Endodermal cell (in vitro differentiated cells): ENCODE measurements around the gene COTL1. TPM values are rescaled to one million over a fixed set of nuclear protein-coding genes. Genes with fewer than 3 reads are reported as not detected.

Source experiments
- DNase-seq: peaks from one replicate; pipeline ENCODE4 v3.0.0-alpha.2; 2017
- H3K27ac ChIP-seq: 2 replicates; pipeline ENCODE4 v1.5.1; 2013; ENCODE audit warnings: mild to moderate bottlenecking, low read depth, low read length, moderate library complexity
- H3K27me3 ChIP-seq: 2 replicates; pipeline ENCODE4 v1.6.1; 2013; ENCODE audit warnings: mild to moderate bottlenecking, low read length, moderate library complexity; ENCODE audit not compliant: insufficient read depth, control insufficient read depth, poor library complexity, severe bottlenecking
- H3K36me3 ChIP-seq: 2 replicates; pipeline ENCODE4 v1.7.0; 2013; ENCODE audit warnings: mild to moderate bottlenecking, low read length, moderate library complexity; ENCODE audit not compliant: control insufficient read depth, insufficient read depth
- H3K4me1 ChIP-seq: one replicate; pipeline ENCODE4 v1.7.0; 2013; ENCODE audit warnings: low read length; ENCODE audit not compliant: control insufficient read depth, insufficient read depth
- H3K4me3 ChIP-seq: 2 replicates; pipeline ENCODE4 v1.5.1; 2013; ENCODE audit warnings: mild to moderate bottlenecking, low read length, moderate library complexity
- H3K9ac ChIP-seq: 2 replicates; pipeline ENCODE4 v1.6.1; 2013; ENCODE audit warnings: mild to moderate bottlenecking, low read length, moderate library complexity; ENCODE audit not compliant: poor library complexity, severe bottlenecking; ENCODE audit errors: extremely low read depth
- H3K9me3 ChIP-seq: 2 replicates; pipeline ENCODE4 v1.6.1; 2013; ENCODE audit warnings: mild to moderate bottlenecking, low read length, moderate library complexity; ENCODE audit not compliant: control insufficient read depth
- H3K27ac Mint-ChIP-seq: 2 replicates; pipeline ENCODE4 v1.8.0; 2020; ENCODE audit warnings: mixed read lengths
- H3K27me3 Mint-ChIP-seq: 2 replicates; pipeline ENCODE4 v1.8.0; 2021; ENCODE audit warnings: mild to moderate bottlenecking, mixed read lengths; ENCODE audit not compliant: insufficient read depth
- H3K36me3 Mint-ChIP-seq: 2 replicates; pipeline ENCODE4 v1.8.0; 2020; ENCODE audit warnings: low read depth, mixed read lengths
- H3K4me1 Mint-ChIP-seq: 2 replicates; pipeline ENCODE4 v1.8.0; 2020; ENCODE audit warnings: mixed read lengths
- H3K4me3 Mint-ChIP-seq: 2 replicates; pipeline ENCODE4 v1.8.0; 2020; ENCODE audit warnings: mild to moderate bottlenecking, moderate library complexity, mixed read lengths
- H3K9me3 Mint-ChIP-seq: 2 replicates; pipeline ENCODE4 v1.8.0; 2020; ENCODE audit warnings: mild to moderate bottlenecking, mixed read lengths
- CTCF ChIP-seq: fragments of 200-600 bp; sonication (generic); conservative IDR thresholded peaks from 2 replicates; pipeline ENCODE4 v1.5.0; 2021; ENCODE audit warnings: antibody characterized with exemption, mild to moderate bottlenecking
- WGBS, 2 experiments: methylation state at CpG; one replicate each; pipeline versions ENCODE4 v1.1.5 to v1.1.7; 2013; ENCODE audit warnings: missing lambda C conversion rate in 2 of 2, mixed read lengths in 1 of 2; ENCODE audit not compliant: insufficient coverage in 1 of 2, insufficient read length in 1 of 2; 5-methylcytosine and 5-hydroxymethylcytosine counted together
- total RNA-seq, 2 donors: library from RNA; stranded (reverse); fragmentation: NEBNext Ultra II Directional in 1 of 2; extraction: Animal tissue kit (Norgen Biotek cat#: 25700) in 1 of 2; gene quantifications; 2 replicates in 1 of 2; 3 replicates in 1 of 2; pipeline ENCODE4 v1.2.1, GENCODE V29; 2021

COTL1 gene
- total RNA-seq, 2 donors from 2014 or later = 33.4 to 34.9 TPM

GRCh38 chr16:84657229-84657837 is 39.5 kb upstream of the COTL1 start:
- Mint-ChIP-seq H3K27ac (no peak overlapping the region), H3K27me3 (no peaks in the 10 kb centered on the region), H3K9me3 (no peaks in the 10 kb centered on the region), H3K4me3 (no peak overlapping the region), H3K4me1 (no peaks in the 10 kb centered on the region), H3K36me3 (peaks cover 67% of the 10 kb centered on the region)
- H3K9ac ChIP-seq = no peak overlapping the region
- no peaks in the 10 kb centered on the region for H3K4me1 ChIP-seq
- H3K27me3 ChIP-seq = no peaks in the 10 kb centered on the region
- WGBS, 2 experiments = 96 to 97% methylated on average over 49 to 50 of the region's 50 CpGs
- no peaks in the 10 kb centered on the region for H3K9me3 ChIP-seq
- H3K27ac ChIP-seq = no peak overlapping the region
- peaks cover 30% of the 10 kb centered on the region for H3K36me3 ChIP-seq
- H3K4me3 ChIP-seq = no peak overlapping the region
- TF ChIP-seq CTCF = no peak
- no peak for DNase-seq

DNA sequence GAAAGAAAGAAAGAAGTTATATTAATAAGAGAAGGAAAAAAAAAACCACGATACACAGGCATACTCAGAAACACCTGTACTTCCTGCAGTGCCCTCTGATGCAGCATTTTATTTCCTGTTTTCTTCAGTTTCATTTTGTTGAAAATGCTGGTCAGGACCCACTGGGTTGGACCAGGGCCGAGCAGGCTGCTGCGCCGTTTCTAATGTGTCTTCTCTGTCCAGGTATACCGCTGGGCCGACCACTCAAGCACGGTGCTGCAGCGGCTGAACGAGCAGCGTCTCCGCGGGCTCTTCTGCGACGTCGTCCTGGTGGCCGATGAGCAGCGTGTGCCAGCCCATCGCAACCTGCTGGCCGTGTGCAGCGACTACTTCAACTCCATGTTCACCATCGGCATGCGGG is 38.8 kb upstream of the COTL1 start:
- Histone ChIP-seq H3K27ac (no peak overlapping the region), H3K9ac (no peak overlapping the region), H3K9me3 (no peaks in the 10 kb centered on the region), H3K4me1 (no peaks in the 10 kb centered on the region), H3K27me3 (no peaks in the 10 kb centered on the region), H3K36me3 (peaks cover 31% of the 10 kb centered on the region), H3K4me3 (no peak overlapping the region)
- DNase-seq = no peak
- H3K27me3 Mint-ChIP-seq = no peaks in the 10 kb centered on the region
- 96 to 99% methylated on average over 20 to 22 of the region's 22 CpGs for WGBS, 2 experiments
- peaks cover 63% of the 10 kb centered on the region for H3K36me3 Mint-ChIP-seq
- no peaks in the 10 kb centered on the region for H3K4me1 Mint-ChIP-seq
- no peaks in the 10 kb centered on the region for H3K9me3 Mint-ChIP-seq
- H3K27ac Mint-ChIP-seq = no peak overlapping the region
- no peak for TF ChIP-seq CTCF
- no peak overlapping the region for H3K4me3 Mint-ChIP-seq

DNA sequence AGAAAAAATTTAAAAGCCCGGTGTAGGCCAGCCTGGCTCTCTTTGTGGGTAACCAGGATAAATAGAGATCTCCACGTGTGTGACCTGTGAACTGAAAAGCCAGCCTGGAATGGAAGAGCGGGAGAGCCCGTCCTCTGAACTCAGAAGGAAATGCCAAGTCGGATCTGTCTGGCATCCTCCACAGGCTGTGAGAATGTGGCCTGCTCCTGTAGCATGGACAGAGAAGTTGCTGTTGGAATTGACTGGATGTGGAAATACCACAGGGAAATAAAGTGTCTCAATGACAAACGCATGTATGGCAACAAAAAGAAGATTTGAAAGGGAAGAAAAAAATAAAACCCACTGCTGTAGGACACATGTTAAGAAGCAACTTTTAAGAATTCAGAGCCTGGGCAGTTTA is 37.1 kb upstream of the COTL1 start:
- Mint-ChIP-seq H3K27ac (no peak overlapping the region), H3K4me3 (no peak overlapping the region), H3K27me3 (no peaks in the 10 kb centered on the region), H3K36me3 (peaks cover 59% of the 10 kb centered on the region), H3K4me1 (no peaks in the 10 kb centered on the region), H3K9me3 (no peaks in the 10 kb centered on the region)
- no peak for TF ChIP-seq CTCF
- Histone ChIP-seq H3K4me3 (no peak overlapping the region), H3K4me1 (no peaks in the 10 kb centered on the region), H3K9ac (no peak overlapping the region), H3K9me3 (no peaks in the 10 kb centered on the region), H3K27me3 (no peaks in the 10 kb centered on the region), H3K27ac (no peak overlapping the region), H3K36me3 (peaks cover 28% of the 10 kb centered on the region)
- DNase-seq = no peak
- WGBS, 2 experiments = 78 to 80% methylated on average over 6 of the region's 6 CpGs
